Measurements from ENCODE around the gene PRND. TPM values are rescaled to one million over a fixed set of nuclear protein-coding genes. Genes with fewer than 3 reads are reported as not detected.

Gene PRND
- polyA plus RNA-seq, 1 donor (not counting 4 experiments of a cell fraction or from before 2014, with no cell fraction given), result not detected

GRCh38 chr20:4719190-4719589 lies 2.5 kb upstream of the PRND start:
- no peak for FAIRE-seq
- dilution Hi-C loops (cut with MboI; ENCODE audit: extremely low pct_ligation_motif_present, low sequenced_read_pairs), result no loop called here

GRCh38 chr20:4720041-4720976 lies 1.4 kb upstream of the PRND start:
- Histone ChIP-seq H2AFZ (ENCODE audit: control insufficient read depth, low read length) (no peak overlapping the region), H3K27me3 (ENCODE audit: control insufficient read depth, extremely low read depth, insufficient read depth, low read length) (peaks cover 4% of the 10 kb centered on the region), H3K9ac (ENCODE audit: control insufficient read depth, extremely low read depth, insufficient read depth, low read length) (no peak overlapping the region), H3K9me1 (ENCODE audit: control insufficient read depth, extremely low read depth, insufficient read depth, low read length) (no peaks in the 10 kb centered on the region), H3K9me3 (ENCODE audit: control insufficient read depth, low read depth, low read length) (no peaks in the 10 kb centered on the region), H4K20me1 (ENCODE audit: control insufficient read depth, extremely low read depth, insufficient read depth, low read length) (no peaks in the 10 kb centered on the region), H3K4me3 (ENCODE audit: control insufficient read depth in 2 of 3, extremely low read depth in 1 of 3, insufficient read depth in 2 of 3, low read depth in 1 of 3, low read length in 3 of 3) (peak overlapping the region in 1 of 3 experiments; percentile 43), H3K4me2 (ENCODE audit: control insufficient read depth, extremely low read depth, insufficient read depth, low read depth, low read length) (peak overlapping the region; percentile 67), H3K36me3 (ENCODE audit: control insufficient read depth in 2 of 2, extremely low read depth in 1 of 2, insufficient read depth in 2 of 2, low read length in 2 of 2) (no peaks in the 10 kb centered on the region), H3K27ac (ENCODE audit: control insufficient read depth, insufficient read depth, low read length) (no peak overlapping the region), H3K79me2 (ENCODE audit: control insufficient read depth, insufficient read depth, low read length) (no peaks in the 10 kb centered on the region), H3K4me1 (ENCODE audit: control insufficient read depth, extremely low read depth, insufficient read depth, low read length) (peaks cover 4% of the 10 kb centered on the region)
- DNase-seq (ENCODE audit: low read depth, low spot score) (no peak), FAIRE-seq (peak; percentile 56)
- dilution Hi-C loops (cut with MboI; ENCODE audit: extremely low pct_ligation_motif_present, low sequenced_read_pairs), result no loop called here
- peak; percentile 75 to 80 (median 77) for TF ChIP-seq CTCF (optimal IDR thresholded peaks at IDR 0.05 in 1 of 3, IDR thresholded peaks at IDR 0.05 in 1 of 3, conservative IDR thresholded peaks at IDR 0.05 in 1 of 3; ENCODE audit: extremely low read depth in 1 of 3, insufficient read depth in 2 of 3, low read length in 3 of 3)
- TF ChIP-seq EZH2 (IDR thresholded peaks at IDR 0.05; ENCODE audit: low read length), result no peak

More at GRCh38 chr20:4719190-4719589, 2.5 kb upstream of the PRND start:
- Histone ChIP-seq H3K4me2 (ENCODE audit: control insufficient read depth, extremely low read depth, insufficient read depth, low read depth, low read length) (no peak overlapping the region), H4K20me1 (ENCODE audit: control insufficient read depth, extremely low read depth, insufficient read depth, low read length) (no peaks in the 10 kb centered on the region), H3K27me3 (ENCODE audit: control insufficient read depth, extremely low read depth, insufficient read depth, low read length) (peaks cover 4% of the 10 kb centered on the region), H3K9ac (ENCODE audit: control insufficient read depth, extremely low read depth, insufficient read depth, low read length) (no peak overlapping the region), H3K4me3 (ENCODE audit: control insufficient read depth in 2 of 3, extremely low read depth in 1 of 3, insufficient read depth in 2 of 3, low read depth in 1 of 3, low read length in 3 of 3) (no peak overlapping the region), H3K4me1 (ENCODE audit: control insufficient read depth, extremely low read depth, insufficient read depth, low read length) (peaks cover 15% of the 10 kb centered on the region), H2AFZ (ENCODE audit: control insufficient read depth, low read length) (no peak overlapping the region), H3K36me3 (ENCODE audit: control insufficient read depth in 2 of 2, extremely low read depth in 1 of 2, insufficient read depth in 2 of 2, low read length in 2 of 2) (no peaks in the 10 kb centered on the region), H3K9me3 (ENCODE audit: control insufficient read depth, low read depth, low read length) (no peaks in the 10 kb centered on the region), H3K27ac (ENCODE audit: control insufficient read depth, insufficient read depth, low read length) (no peak overlapping the region), H3K79me2 (ENCODE audit: control insufficient read depth, insufficient read depth, low read length) (no peaks in the 10 kb centered on the region), H3K9me1 (ENCODE audit: control insufficient read depth, extremely low read depth, insufficient read depth, low read length) (no peaks in the 10 kb centered on the region)
- no peak for TF ChIP-seq EZH2 (IDR thresholded peaks at IDR 0.05; ENCODE audit: low read length)
- no peak for TF ChIP-seq CTCF (optimal IDR thresholded peaks at IDR 0.05 in 1 of 3, IDR thresholded peaks at IDR 0.05 in 1 of 3, conservative IDR thresholded peaks at IDR 0.05 in 1 of 3; ENCODE audit: extremely low read depth in 1 of 3, insufficient read depth in 2 of 3, low read length in 3 of 3)
- no peak for DNase-seq (ENCODE audit: low read depth, low spot score)
